Measurements from ENCODE around the gene TBC1D16. TPM values are rescaled to one million over a fixed set of nuclear protein-coding genes. Genes with fewer than 3 reads are reported as not detected.

TBC1D16 gene
- total and polyA plus RNA-seq, 11 donors: 5.3 to 22.1 (median 17.4) TPM

DNA sequence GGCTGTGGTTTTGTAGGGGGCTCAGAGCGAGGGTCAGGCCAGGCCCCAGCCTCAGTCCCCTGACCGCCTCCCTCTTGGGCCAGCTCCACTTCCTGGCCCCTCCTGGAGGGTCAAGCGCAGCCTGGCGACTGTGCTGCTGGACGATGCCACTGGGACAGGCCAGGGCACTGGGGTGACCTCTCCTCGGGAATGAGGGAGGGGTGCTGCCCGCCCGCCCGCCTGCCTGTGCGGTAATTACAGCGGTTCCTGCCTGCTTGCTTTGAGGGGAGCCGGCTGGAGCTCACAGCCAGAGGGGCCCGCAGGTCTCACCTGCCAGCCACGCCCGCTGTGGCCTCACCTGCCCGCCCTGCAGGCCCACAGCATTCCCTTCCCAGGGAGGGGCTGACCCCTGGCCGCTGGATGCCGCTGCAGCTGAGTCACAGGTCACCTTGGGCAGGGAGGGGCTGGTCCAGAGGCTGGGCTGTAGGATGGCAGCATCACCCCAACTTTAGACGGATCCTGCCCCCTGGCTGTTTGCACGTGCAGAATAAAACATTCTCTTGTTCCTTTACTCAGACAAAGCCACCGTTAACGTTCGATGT, 119.7 kb downstream of the TBC1D16 start:
- intact Hi-C loops (cut with DNase I): loop anchor here in 9 of 10 donors (1.0 to 10.0 kb wide), 11 partner anchors 69 to 174 kb away; partner anchors contain the start of gene CBX8 (in 1 of the 9)
- no peaks in the 10 kb centered on the region for H3K36me3 ChIP-seq
- no peak overlapping the region for H3K4me3 ChIP-seq
- WGBS, 4 donors: 41 to 52% (median 49%) methylated on average over 15 to 23 of the region's 23 CpGs
- ATAC-seq: peak in 2 of 4 donors; percentile 18 to 39
- no peak for TF ChIP-seq POLR2A (IDR thresholded peaks at IDR 0.05)
- TF ChIP-seq, protein P1, sequence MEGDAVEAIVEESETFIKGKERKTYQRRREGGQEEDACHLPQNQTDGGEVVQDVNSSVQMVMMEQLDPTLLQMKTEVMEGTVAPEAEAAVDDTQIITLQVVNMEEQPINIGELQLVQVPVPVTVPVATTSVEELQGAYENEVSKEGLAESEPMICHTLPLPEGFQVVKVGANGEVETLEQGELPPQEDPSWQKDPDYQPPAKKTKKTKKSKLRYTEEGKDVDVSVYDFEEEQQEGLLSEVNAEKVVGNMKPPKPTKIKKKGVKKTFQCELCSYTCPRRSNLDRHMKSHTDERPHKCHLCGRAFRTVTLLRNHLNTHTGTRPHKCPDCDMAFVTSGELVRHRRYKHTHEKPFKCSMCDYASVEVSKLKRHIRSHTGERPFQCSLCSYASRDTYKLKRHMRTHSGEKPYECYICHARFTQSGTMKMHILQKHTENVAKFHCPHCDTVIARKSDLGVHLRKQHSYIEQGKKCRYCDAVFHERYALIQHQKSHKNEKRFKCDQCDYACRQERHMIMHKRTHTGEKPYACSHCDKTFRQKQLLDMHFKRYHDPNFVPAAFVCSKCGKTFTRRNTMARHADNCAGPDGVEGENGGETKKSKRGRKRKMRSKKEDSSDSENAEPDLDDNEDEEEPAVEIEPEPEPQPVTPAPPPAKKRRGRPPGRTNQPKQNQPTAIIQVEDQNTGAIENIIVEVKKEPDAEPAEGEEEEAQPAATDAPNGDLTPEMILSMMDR (IDR thresholded peaks at IDR 0.05): peak in 10 of 12 donors; percentile 11 to 50 (median 34)
- peaks cover 0 to 30% (median 9%) of the 10 kb centered on the region in 12 donors for H3K4me1 ChIP-seq
- peaks cover 0 to 41% (median 12%) of the 10 kb centered on the region in 9 donors for H3K27me3 ChIP-seq
- H3K27ac ChIP-seq: no peak overlapping the region
- peak; percentile 41 to 65 (median 52) for DNase-seq
- H3K9me3 ChIP-seq: no peaks in the 10 kb centered on the region

DNA sequence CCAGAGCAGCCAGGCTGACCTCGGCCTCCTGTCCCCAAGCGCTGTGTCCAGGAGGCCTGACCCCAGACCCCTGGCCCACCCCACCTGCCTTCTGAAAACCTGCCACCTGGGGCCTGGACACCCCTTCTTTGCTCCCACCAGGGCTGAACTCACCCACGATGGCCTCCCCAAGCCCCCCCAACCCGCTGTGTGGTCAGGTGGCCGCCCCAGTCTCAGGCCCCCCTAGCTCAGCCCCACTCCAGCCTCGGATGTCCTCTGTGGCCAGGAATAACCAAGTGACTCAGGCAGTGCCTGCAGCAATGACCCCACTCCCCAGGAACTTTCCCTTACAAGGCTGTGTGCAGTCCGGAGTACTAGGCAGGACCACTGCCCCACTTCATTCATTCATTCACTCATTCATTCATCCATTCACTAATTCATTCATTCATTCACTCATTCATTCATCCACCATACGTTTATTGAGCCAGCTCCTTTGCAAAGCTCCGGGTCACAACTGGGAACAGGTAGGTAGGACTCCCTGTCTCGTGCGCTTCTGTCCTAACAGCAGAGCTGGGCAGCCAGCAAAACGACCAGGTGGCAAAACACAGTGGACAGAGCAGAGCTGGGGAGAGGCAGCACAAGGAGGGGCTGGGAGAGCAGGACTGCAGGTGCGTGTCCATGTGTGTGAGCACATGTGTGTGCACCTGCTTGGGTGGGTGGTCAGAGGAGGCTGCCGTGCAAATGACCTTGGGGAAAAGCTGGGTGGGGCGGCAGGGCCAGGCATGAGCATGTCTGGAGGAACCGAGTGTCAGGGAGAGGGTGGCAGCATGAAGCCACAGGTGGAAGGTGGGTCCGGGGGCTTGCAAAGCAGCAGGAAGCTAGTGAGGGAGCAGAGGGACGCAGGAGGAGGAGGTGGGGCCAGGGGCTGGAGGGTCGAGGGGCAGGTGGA, 120.6 kb downstream of the TBC1D16 start:
- intact Hi-C loops (cut with DNase I): loop anchor here in 9 of 10 donors (5.0 to 10.0 kb wide), 9 partner anchors 68 to 173 kb away; partner anchors contain the start of gene CBX8 (in 1 of the 9)
- peak in 3 of 5 donors; percentile 9 to 64 (median 51) for DNase-seq
- H3K4me1 ChIP-seq: peaks cover 0 to 30% (median 9%) of the 10 kb centered on the region in 12 donors
- no peaks in the 10 kb centered on the region for H3K36me3 ChIP-seq
- peak in 2 of 4 donors; percentile 37 to 60 for ATAC-seq
- peak overlapping the region in 1 of 12 donors; percentile 49 for H3K27ac ChIP-seq
- no peak for TF ChIP-seq POLR2A (IDR thresholded peaks at IDR 0.05)
- TF ChIP-seq, protein P1 (IDR thresholded peaks at IDR 0.05): no peak
- H3K9me3 ChIP-seq: no peaks in the 10 kb centered on the region
- WGBS, 4 donors: 58 to 66% (median 63%) methylated on average over 18 to 19 of the region's 19 CpGs
- no peak overlapping the region for H3K4me3 ChIP-seq
- H3K27me3 ChIP-seq: peaks cover 0 to 33% (median 7%) of the 10 kb centered on the region in 9 donors

DNA sequence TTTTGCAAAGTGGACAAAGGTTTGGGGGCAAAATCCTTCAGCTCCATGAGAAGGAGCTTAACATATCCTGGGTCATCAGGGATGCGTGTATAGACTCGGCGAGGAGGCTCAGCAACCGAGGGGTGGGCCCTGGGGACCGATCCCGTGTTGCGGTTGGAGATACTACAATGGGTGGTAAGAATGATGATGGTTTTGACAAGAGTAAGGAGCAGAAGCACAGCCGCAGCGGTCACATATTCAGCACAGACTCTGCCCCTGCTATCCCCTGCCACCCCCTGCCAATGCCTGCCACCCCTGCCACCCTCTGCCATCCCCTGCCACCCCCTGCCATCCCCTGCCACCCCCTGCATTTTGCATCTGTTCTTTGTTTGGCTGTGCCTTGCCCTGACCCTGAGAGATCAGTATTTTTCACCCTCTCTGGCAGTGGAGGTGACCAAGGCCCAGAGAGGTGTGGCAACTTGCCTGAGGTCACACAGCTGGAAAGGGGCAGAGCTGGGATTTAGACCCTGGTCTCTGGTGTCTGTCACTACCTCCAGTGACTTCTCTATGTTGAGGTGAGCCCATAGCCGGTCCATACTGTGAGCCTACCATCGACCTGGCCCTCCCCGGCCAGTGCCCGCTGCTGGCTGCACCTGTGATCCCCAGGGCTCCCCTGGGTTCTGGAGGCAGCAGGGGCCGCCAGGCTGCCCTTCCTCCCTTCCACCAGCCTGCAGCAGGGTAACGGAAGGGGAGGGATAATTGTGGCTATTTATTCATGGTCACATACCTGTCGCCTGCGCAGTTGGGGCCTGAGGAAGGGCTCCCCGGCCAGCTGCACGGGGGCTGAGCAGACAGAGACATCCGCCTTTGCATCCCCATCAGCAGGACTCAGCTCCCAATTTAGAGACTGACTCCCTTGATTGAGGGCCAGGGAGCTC, 121.5 kb downstream of the TBC1D16 start:
- Histone ChIP-seq H3K27ac (peak overlapping the region in 1 of 12 donors; percentile 49), H3K4me3 (no peak overlapping the region), H3K27me3 (peaks cover 0 to 26% (median 3%) of the 10 kb centered on the region in 9 donors), H3K36me3 (no peaks in the 10 kb centered on the region), H3K9me3 (no peaks in the 10 kb centered on the region), H3K4me1 (peaks cover 0 to 22% (median 5%) of the 10 kb centered on the region in 12 donors)
- TF ChIP-seq, protein P1 (IDR thresholded peaks at IDR 0.05): no peak
- no peak for TF ChIP-seq POLR2A (IDR thresholded peaks at IDR 0.05)
- ATAC-seq (no peak), DNase-seq (peak in 1 of 5 donors; percentile 16)
- 80 to 85% (median 83%) methylated on average over 15 to 20 of the region's 20 CpGs for WGBS, 4 donors
- intact Hi-C loops (cut with DNase I): loop anchor here in 6 of 10 donors (5.0 to 10.0 kb wide), 5 partner anchors 67 to 169 kb away; partner anchors contain the start of gene CBX8 (in 1 of the 6)
